ENCODE measurements around the gene SIPA1. TPM values are rescaled to one million over a fixed set of nuclear protein-coding genes. Genes with fewer than 3 reads are reported as not detected.
A peak's percentile ranks its signal among the peaks of the same experiment; 100 is the strongest.

SIPA1 gene
- 79.1 and 95.3 TPM in 2 replicates for total RNA-seq (2014; rRNA removed; shearing (Covaris generic))

DNA sequence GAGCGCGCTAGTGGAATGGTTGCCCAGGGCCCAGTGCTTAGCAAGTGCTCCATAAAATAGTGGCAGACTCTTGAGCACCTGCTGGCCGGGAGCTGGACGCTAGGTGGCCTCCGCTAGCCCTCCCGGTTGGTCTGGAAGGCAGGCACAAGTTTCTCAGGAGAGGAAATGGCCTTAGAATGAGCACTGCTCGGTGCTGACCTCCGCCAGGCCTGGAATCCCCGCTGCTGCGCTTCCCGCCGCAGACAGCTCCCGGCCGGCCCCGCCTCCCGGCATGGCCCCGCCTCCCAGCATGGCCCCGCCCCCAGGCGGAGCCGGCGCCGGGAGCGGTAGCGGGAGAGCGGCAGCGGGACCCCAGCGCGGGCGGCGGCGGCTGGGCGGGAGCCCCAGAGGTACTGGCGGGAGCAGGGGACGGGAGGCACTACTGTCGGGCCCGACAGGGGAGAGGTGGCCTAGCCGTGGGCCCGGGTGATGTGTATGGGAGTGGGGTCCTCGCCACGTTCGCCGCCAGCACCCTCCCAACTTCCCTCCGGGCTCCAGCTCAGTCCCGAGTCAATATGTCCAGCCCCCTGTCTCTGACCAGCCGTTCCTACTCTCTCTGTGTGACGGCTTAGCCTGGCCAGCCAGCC is at the start of gene SIPA1:
Gene SIPA1, plus strand, starts transcription at position 308 of the 626 bp plus-strand sequence. CDS start 2,821 bp downstream, outside the sequence.
- DNase-seq (ENCODE audit: low spot score) = peak; percentile 91

- DNase-seq (ENCODE audit: low spot score) = peak; percentile 67
These were observed 49.5 kb upstream of the SIPA1 start for GRCh38 chr11:65588199-65589054.

GRCh38 chr11:65589444-65590239 is 48.3 kb upstream of the SIPA1 start:
- no peak for DNase-seq (ENCODE audit: low spot score)

GRCh38 chr11:65590240-65590738 is 47.6 kb upstream of the SIPA1 start:
- DNase-seq (ENCODE audit: low spot score) = no peak

- DNase-seq (ENCODE audit: low spot score) = no peak
These were observed 45.7 kb upstream of the SIPA1 start for GRCh38 chr11:65591939-65592857.

DNA sequence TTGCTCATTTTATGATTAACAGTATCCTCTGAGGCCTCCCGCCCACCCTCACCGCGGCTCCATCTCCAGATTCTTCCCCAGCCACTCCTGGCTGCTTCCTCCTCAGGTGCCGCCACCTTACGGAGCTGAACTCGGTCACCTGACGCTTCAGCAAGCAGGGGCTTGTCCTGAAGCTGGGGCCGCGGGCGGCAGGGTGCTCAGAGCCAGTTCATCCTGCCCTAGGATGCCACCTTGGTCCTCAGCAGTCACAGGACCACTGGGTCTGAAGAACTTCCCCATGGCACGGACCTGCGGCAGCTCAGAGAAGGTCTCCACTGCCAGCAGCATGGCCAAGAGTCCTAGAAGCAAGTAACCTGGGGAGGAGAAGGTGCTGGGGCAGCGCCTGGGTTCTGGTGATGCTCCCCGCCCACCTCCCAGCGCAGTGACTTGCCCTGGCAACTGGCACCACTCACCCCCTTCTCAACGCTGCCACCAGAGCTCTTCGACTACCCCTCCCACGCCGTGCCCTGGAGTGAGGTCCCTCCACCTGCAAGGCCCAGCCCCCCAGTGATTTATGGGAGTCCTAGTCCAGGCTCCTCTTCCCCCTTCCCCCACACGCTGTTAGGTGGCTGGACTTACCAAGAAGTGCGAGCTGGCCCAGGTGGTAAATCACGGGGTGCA is 44.9 kb upstream of the SIPA1 start:
- DNase-seq (ENCODE audit: low spot score) = no peak

- DNase-seq (ENCODE audit: low spot score) = no peak
These were observed 44.1 kb upstream of the SIPA1 start for GRCh38 chr11:65593518-65594414.

- DNase-seq (ENCODE audit: low spot score) = no peak
These were observed 42.8 kb upstream of the SIPA1 start for GRCh38 chr11:65595131-65595530.

- peak; percentile 68 for DNase-seq (ENCODE audit: low spot score)
These were observed 42.2 kb upstream of the SIPA1 start, which contains the start of gene KCNK7 for GRCh38 chr11:65595543-65596281. TSS of gene KCNK7 (minus strand) at chr11:65595800. CDS start at chr11:65595772, 28 bp downstream.

GRCh38 chr11:65596520-65596919 is 41.4 kb upstream of the SIPA1 start:
- no peak for DNase-seq (ENCODE audit: low spot score)

DNA sequence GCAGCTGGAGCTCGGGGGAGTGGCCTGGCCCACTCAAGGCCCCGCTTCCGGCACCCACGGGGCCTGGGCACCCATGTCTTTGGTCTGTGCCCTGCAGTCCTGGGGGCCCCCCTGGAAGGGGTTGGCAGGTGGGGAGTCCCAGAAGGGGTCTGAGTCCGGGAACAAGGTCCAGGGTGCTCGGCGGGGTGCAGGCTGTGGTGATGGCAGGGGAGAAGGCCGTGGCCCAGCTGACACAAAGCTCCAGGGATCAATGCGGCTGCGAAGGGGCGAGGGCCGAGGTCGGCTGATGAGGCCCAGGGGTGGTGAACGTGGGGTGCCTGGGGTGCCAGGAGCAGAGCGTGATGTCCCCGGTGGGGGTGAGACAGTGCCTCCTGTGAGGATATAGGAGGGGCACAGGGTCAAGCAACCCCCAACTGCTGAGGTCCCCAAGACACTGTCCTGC is 39.6 kb upstream of the SIPA1 start:
- no peak for DNase-seq (ENCODE audit: low spot score)

GRCh38 chr11:65599216-65599954 is 38.5 kb upstream of the SIPA1 start:
- no peak for DNase-seq (ENCODE audit: low spot score)

DNA sequence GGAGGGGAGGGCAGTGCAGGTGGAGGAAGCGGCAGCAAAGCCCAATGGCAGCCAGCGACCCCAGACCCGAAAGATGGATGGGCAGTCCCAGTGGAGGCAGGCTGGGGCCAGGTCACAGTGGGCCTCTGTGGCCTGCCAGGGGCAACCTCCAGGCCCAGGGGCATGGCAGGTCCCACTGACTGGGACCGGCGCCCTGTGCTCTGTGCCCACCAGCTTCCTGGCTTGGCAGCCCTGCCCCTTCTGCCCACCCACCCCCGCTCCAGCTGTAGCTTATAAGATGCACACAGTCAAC is 38.0 kb upstream of the SIPA1 start:
- no peak for DNase-seq (ENCODE audit: low spot score)

GRCh38 chr11:65604258-65604657 is 33.6 kb upstream of the SIPA1 start:
- DNase-seq (ENCODE audit: low spot score) = no peak

DNA sequence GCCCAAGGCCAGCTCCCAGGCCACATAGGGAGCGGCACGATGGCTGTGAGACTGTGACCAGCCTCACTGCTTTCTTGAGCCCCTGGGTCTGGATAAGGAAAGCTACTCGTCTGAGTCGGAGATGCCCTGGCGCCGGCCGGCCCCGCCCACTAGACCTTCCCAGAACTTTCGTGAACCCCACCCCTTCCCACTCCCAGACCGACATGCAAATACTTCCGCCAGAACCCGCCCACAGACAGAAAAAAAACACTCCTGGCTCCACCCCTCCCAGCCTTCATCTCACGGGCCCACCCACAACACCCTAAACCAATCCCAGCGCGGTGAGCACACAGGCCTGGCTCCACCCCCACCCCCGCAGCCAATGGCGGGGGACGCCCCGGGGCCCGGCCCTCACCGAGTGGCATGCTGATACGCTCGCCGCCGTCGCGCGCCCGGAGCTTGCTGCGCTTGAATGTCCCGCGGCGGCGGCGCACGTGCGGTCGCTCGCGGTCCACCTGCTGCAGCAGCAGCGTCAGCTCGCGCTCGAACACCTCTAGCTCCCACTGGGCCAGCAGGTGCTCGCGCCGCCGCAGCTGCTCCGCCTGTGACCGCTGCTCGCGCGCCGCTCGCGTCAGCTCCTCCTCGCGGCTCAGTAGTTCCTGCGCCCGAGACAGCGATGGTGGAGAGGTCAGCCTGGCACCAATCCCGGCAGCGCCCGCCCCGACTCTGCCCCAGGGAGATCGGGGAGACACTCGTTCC is 30.9 kb upstream of the SIPA1 start:
- DNase-seq (ENCODE audit: low spot score) = peak; percentile 97

DNA sequence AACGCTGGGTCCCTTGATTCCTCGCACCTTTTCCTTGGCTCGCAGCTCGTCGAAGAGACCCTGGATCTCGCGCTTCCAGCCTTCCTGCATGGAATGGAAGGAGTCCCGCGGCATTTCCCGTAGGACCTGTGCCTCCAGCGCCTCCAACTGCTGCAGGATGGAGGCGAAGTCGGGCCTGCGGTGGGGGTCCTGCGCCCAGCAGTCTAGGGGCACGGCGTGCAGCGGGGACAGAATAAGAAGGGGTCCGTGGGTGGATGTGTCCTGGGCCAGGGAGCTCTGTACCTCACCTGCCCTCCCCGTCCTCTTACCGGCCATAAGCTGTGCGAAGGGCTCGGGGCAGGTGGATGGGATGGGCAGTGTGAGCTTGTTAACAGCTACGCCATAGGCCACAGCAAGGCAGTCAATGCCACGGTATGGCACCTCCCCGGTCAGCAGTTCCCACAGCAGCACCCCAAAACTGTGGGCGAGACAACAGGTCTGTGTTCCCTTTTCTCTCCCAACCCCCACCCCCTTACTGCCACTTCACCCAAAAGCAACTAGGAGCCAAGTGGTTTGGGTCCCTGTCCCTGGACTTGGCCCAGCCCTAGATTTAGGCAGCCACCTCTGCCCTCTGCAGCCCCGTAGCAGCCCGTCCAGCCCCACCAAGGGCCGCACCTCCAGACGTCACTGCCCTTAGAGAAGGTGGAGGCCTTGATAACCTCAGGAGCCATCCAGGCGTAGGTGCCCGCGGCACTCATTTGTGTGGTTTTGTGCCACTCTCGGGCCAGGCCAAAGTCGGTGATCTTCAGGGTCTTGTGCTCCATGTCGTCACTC is 30.1 kb upstream of the SIPA1 start:
- DNase-seq (ENCODE audit: low spot score) = no peak
